GM20431 (cell line): ENCODE results near the gene DLGAP1.

Source experiments
- in situ Hi-C: fragments of 300-500 bp; cut with MseI, MboI; formaldehyde crosslinking; loops from one replicate; pipeline ENCODE4 v1.15.0; 2020; ENCODE audit warnings: low sequenced_read_pairs; ENCODE audit not compliant: unreplicated experiment

DLGAP1 gene

GRCh38 chr18:3634250-3634939 lies 820.7 kb downstream of the DLGAP1 start:
- in situ Hi-C loops, result no loop called here

- in situ Hi-C loops, result no loop called here
Measured at GRCh38 chr18:3631887-3632286, 823.2 kb downstream of the DLGAP1 start.

- in situ Hi-C loops, result no loop called here
Measured at GRCh38 chr18:3626929-3627458, 828.1 kb downstream of the DLGAP1 start.

GRCh38 chr18:3625742-3626091 lies 829.4 kb downstream of the DLGAP1 start:
- in situ Hi-C loops, result no loop called here

- in situ Hi-C loops, result no loop called here
Measured at GRCh38 chr18:3624935-3625741, 830.0 kb downstream of the DLGAP1 start.

GRCh38 chr18:3624546-3624934 lies 830.6 kb downstream of the DLGAP1 start:
- in situ Hi-C loops, result no loop called here

GRCh38 chr18:3623769-3624545 lies 831.1 kb downstream of the DLGAP1 start:
- in situ Hi-C loops, result no loop called here

- in situ Hi-C loops, result no loop called here
Measured at GRCh38 chr18:3620146-3621119, 834.7 kb downstream of the DLGAP1 start.

GRCh38 chr18:3619746-3620145 lies 835.4 kb downstream of the DLGAP1 start:
- in situ Hi-C loops, result no loop called here

- in situ Hi-C loops, result no loop called here
Measured at GRCh38 chr18:3619222-3619621, 835.9 kb downstream of the DLGAP1 start.

GRCh38 chr18:3616744-3617143 lies 838.4 kb downstream of the DLGAP1 start:
- in situ Hi-C loops, result no loop called here

- in situ Hi-C loops, result no loop called here
Measured at GRCh38 chr18:3616142-3616541, 839.0 kb downstream of the DLGAP1 start.

- in situ Hi-C loops, result no loop called here
Measured at GRCh38 chr18:3615374-3615985, 839.6 kb downstream of the DLGAP1 start.

GRCh38 chr18:3612315-3612714 lies 842.8 kb downstream of the DLGAP1 start:
- in situ Hi-C loops, result no loop called here

GRCh38 chr18:3611313-3612090 lies 843.6 kb downstream of the DLGAP1 start:
- in situ Hi-C loops, result no loop called here

GRCh38 chr18:3610813-3611212 lies 844.3 kb downstream of the DLGAP1 start:
- in situ Hi-C loops, result no loop called here

GRCh38 chr18:3610188-3610708 lies 844.9 kb downstream of the DLGAP1 start:
- in situ Hi-C loops, result no loop called here

GRCh38 chr18:3608488-3608887 lies 846.6 kb downstream of the DLGAP1 start:
- in situ Hi-C loops, result no loop called here
